ENCODE data around the gene PSMB8.

- TF ChIP-seq EP300 (IDR thresholded peaks at IDR 0.05; ENCODE audit: low read depth): no peak
- no peak for TF ChIP-seq CTCF (IDR thresholded peaks at IDR 0.05)
- no peak for TF ChIP-seq POLR2AphosphoS5 (IDR thresholded peaks at IDR 0.05)
- no peak for TF ChIP-seq POLR2A (IDR thresholded peaks at IDR 0.05)
Measured at GRCh38 chr6:32833664-32834063, 10.2 kb downstream of the PSMB8 start.
